IMR-90 (cell line): ENCODE measurements around the gene HSPG2. TPM values are rescaled to one million over a fixed set of nuclear protein-coding genes. Genes with fewer than 3 reads are reported as not detected.

Experiments
- ATAC-seq: fragments of 200-7000 bp; cut with Tn5 transposase; 2 replicates; pipeline ENCODE4 v1.9.1; 2020; ENCODE audit warnings: low read depth, mild to moderate bottlenecking, moderate library complexity
- BruUV-seq: library from RNA; stranded (reverse); fragments of 400-500 nt; replicated peaks from 2 replicates; lab custom pipeline; 2021; lab: Mats Ljungman, UMichigan
- CTCF ChIA-PET: fragments of 300-600 bp; formaldehyde crosslinking; extraction: SDS; loops from one replicate; lab custom pipeline; 2021; ENCODE audit warnings: antibody characterized with exemption; lab: Yijun Ruan, JAX
- POLR2A ChIA-PET: fragments of 300-600 bp; sonication (Branson Sonifier 250); formaldehyde crosslinking; loops from one replicate; lab custom pipeline; 2022; ENCODE audit warnings: antibody characterized with exemption; ENCODE audit not compliant: unreplicated experiment; lab: Charles Lee
- DNase-seq: peaks from one replicate; pipeline ENCODE4 v3.0.0; 2013
- H2AFZ ChIP-seq: replicated peaks from 2 replicates; pipeline ENCODE3; 2013; ENCODE audit warnings: low read length, mild to moderate bottlenecking; ENCODE audit not compliant: poor library complexity
- H2AK5ac ChIP-seq: 2 replicates; pipeline ENCODE4 v1.6.1; 2013; ENCODE audit warnings: low read depth, low read length, inconsistent platforms
- H2AK9ac ChIP-seq: replicated peaks from 2 replicates; pipeline ENCODE3; 2013; ENCODE audit warnings: mild to moderate bottlenecking, low read depth, low read length, moderate library complexity; ENCODE audit not compliant: poor library complexity
- H2BK120ac ChIP-seq: 2 replicates; pipeline ENCODE4 v1.6.1; 2013; ENCODE audit warnings: low read depth, low read length, inconsistent platforms
- H2BK15ac ChIP-seq: 3 replicates; pipeline ENCODE4 v1.6.1; 2013; ENCODE audit warnings: low read depth, low read length, inconsistent platforms
- H2BK20ac ChIP-seq: 2 replicates; pipeline ENCODE4 v1.6.1; 2013; ENCODE audit warnings: low read depth, mild to moderate bottlenecking, inconsistent platforms, low read length, moderate library complexity
- H2BK5ac ChIP-seq: 2 replicates; pipeline ENCODE4 v1.6.1; 2013; ENCODE audit warnings: mild to moderate bottlenecking, low read depth, low read length, inconsistent platforms; ENCODE audit not compliant: poor library complexity, severe bottlenecking
- H3K14ac ChIP-seq: replicated peaks from 2 replicates; pipeline ENCODE4 v1.6.1; 2013; ENCODE audit warnings: low read depth, low read length, inconsistent platforms
- H3K18ac ChIP-seq: 2 replicates; pipeline ENCODE4 v1.6.1; 2013; ENCODE audit warnings: low read depth, low read length, control low read depth
- H3K23ac ChIP-seq: 2 replicates; pipeline ENCODE4 v1.6.1; 2013; ENCODE audit warnings: low read depth, low read length, inconsistent platforms
- H3K27ac ChIP-seq: 2 replicates; pipeline ENCODE4 v1.5.1; 2013; ENCODE audit warnings: mild to moderate bottlenecking, control low read depth, low read length; ENCODE audit not compliant: insufficient read depth
- H3K27me3 ChIP-seq: 2 replicates; pipeline ENCODE4 v1.6.1; 2013; ENCODE audit warnings: low read length; ENCODE audit not compliant: control insufficient read depth, insufficient read depth
- H3K36me3 ChIP-seq: 2 replicates; pipeline ENCODE4 v1.6.1; 2013; ENCODE audit warnings: low read length, mixed read lengths; ENCODE audit not compliant: control insufficient read depth, insufficient read depth
- H3K4ac ChIP-seq: 2 replicates; pipeline ENCODE4 v1.6.1; 2013; ENCODE audit warnings: low read depth, low read length, inconsistent platforms
- H3K4me1 ChIP-seq: 2 replicates; pipeline ENCODE4 v1.6.1; 2013; ENCODE audit warnings: low read length, mixed read lengths; ENCODE audit not compliant: control insufficient read depth, insufficient read depth
- H3K4me2 ChIP-seq: 2 replicates; pipeline ENCODE4 v1.6.1; 2013; ENCODE audit warnings: low read depth, mild to moderate bottlenecking, control low read depth, low read length, moderate library complexity
- H3K4me3 ChIP-seq: 2 replicates; pipeline ENCODE4 v1.5.1; 2013; ENCODE audit warnings: low read depth, mild to moderate bottlenecking, control low read depth, low read length, moderate library complexity; ENCODE audit not compliant: insufficient read depth
- H3K56ac ChIP-seq: 2 replicates; pipeline ENCODE4 v1.6.1; 2013; ENCODE audit warnings: low read length, inconsistent platforms; ENCODE audit not compliant: insufficient read depth; ENCODE audit errors: extremely low read depth
- H3K79me1 ChIP-seq, 2 experiments: 2 replicates each; pipeline ENCODE4 v1.6.1; 2013; ENCODE audit warnings: low read length in 2 of 2, inconsistent platforms in 1 of 2, low read depth in 1 of 2
- H3K9ac ChIP-seq: 2 replicates; pipeline ENCODE4 v1.6.1; 2013; ENCODE audit warnings: low read depth, low read length, control low read depth
- H3K9me1 ChIP-seq: 2 replicates; pipeline ENCODE4 v1.6.1; 2013; ENCODE audit warnings: low read length, inconsistent platforms; ENCODE audit not compliant: insufficient read depth
- H3K9me3 ChIP-seq: 2 replicates; pipeline ENCODE4 v1.6.1; 2013; ENCODE audit warnings: low read length; ENCODE audit not compliant: control insufficient read depth, insufficient read depth
- H4K20me1 ChIP-seq: 2 replicates; pipeline ENCODE4 v1.6.1; 2013; ENCODE audit warnings: low read length, inconsistent platforms; ENCODE audit not compliant: insufficient read depth
- H4K5ac ChIP-seq: 2 replicates; pipeline ENCODE4 v1.6.1; 2013; ENCODE audit warnings: mild to moderate bottlenecking, low read depth, low read length, control low read depth
- H4K8ac ChIP-seq, 2 experiments: 2 replicates each; pipeline ENCODE4 v1.6.1; 2013; ENCODE audit warnings: low read depth in 2 of 2, low read length in 2 of 2, control low read depth in 1 of 2, inconsistent platforms in 1 of 2
- H4K91ac ChIP-seq: 2 replicates; pipeline ENCODE4 v1.6.1; 2013; ENCODE audit warnings: low read depth, low read length, inconsistent platforms; ENCODE audit not compliant: insufficient read depth
- MAFK ChIP-seq: IDR thresholded peaks from 2 replicates; pipeline ENCODE4 v1.6.1; 2012; ENCODE audit warnings: low read depth, low read length, improper control_type of control experiment
- MXI1 ChIP-seq: IDR thresholded peaks from 2 replicates; pipeline ENCODE4 v1.6.1; 2012; ENCODE audit warnings: low read depth, mild to moderate bottlenecking, low read length, moderate library complexity, borderline replicate concordance
- WGBS, 2 experiments: methylation state at CpG; one replicate each; pipeline versions ENCODE4 v1.1.5 to v1.1.7; 2013; ENCODE audit warnings: missing lambda C conversion rate in 2 of 2; ENCODE audit not compliant: insufficient read length in 1 of 2; ENCODE audit errors: extremely low coverage in 2 of 2; 5-methylcytosine and 5-hydroxymethylcytosine counted together
- dilution Hi-C: fragments of 300-500 bp; cut with HindIII; formaldehyde crosslinking; loops from one replicate; pipeline ENCODE4 v1.14.3; 2018; ENCODE audit warnings: low sequenced_read_pairs; ENCODE audit not compliant: unreplicated experiment
- in situ Hi-C: fragments of 300-500 bp; cut with MboI; formaldehyde crosslinking; loops from 3 replicates; pipeline ENCODE4 v1.14.3; 2019; ENCODE audit warnings: low sequenced_read_pairs, inconsistent platforms, mixed read lengths
- intact Hi-C: fragments of 100-400 bp; cut with micrococcal nuclease; formaldehyde crosslinking; loops from 2 replicates; pipeline ENCODE4 v1.10.0; 2022
- polyA plus RNA-seq, 3 experiments: library from polyadenylated mRNA; depleted of rRNA; stranded (reverse); fragments of >200 nt; gene quantifications; 2 replicates each; pipeline ENCODE4 v1.2.3, GENCODE V29; 2012; ENCODE audit warnings: low replicate concordance in 1 of 3
- total RNA-seq: library from RNA; depleted of rRNA; stranded (reverse); fragments of >200 nt; gene quantifications from 2 replicates; pipeline ENCODE4 v1.2.3, GENCODE V29; 2012
- TF ChIP-seq, protein P1 (sequence below): fragments of 150-350 bp; IDR thresholded peaks from 2 replicates; pipeline ENCODE4 v1.6.1; 2016; ENCODE audit warnings: low read depth, mild to moderate bottlenecking, low read length, moderate library complexity, borderline replicate concordance

Gene HSPG2
- total and polyA plus RNA-seq, 2 of the 4 experiments (the other 2 are of a cell fraction): 15.8 to 94.0 TPM

GRCh38 chr1:21843996-21844395, 93.1 kb downstream of the HSPG2 start:
- H3K36me3 ChIP-seq: peaks cover 71% of the 10 kb centered on the region
- H3K79me1 ChIP-seq: no peaks in the 10 kb centered on the region
- no peak overlapping the region for H4K91ac ChIP-seq
- H3K4me1 ChIP-seq: no peaks in the 10 kb centered on the region
- BruUV-seq: no TSS peak
- H3K4me3 ChIP-seq: no peak overlapping the region
- no peak overlapping the region for H3K27ac ChIP-seq
- H2AFZ ChIP-seq: no peak overlapping the region
- ATAC-seq (no peak), DNase-seq (no peak)
- no peaks in the 10 kb centered on the region for H3K27me3 ChIP-seq
- TF ChIP-seq, protein P1, sequence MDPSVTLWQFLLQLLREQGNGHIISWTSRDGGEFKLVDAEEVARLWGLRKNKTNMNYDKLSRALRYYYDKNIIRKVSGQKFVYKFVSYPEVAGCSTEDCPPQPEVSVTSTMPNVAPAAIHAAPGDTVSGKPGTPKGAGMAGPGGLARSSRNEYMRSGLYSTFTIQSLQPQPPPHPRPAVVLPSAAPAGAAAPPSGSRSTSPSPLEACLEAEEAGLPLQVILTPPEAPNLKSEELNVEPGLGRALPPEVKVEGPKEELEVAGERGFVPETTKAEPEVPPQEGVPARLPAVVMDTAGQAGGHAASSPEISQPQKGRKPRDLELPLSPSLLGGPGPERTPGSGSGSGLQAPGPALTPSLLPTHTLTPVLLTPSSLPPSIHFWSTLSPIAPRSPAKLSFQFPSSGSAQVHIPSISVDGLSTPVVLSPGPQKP: no peak
- no peak for TF ChIP-seq MXI1
- no peak for TF ChIP-seq MAFK
- no peak overlapping the region for H3K18ac ChIP-seq
- H4K8ac ChIP-seq: no peak overlapping the region
- dilution Hi-C loops: no loop called here
- CTCF ChIA-PET: no interaction called here
- no peaks in the 10 kb centered on the region; the same call in none of the 2 replicates for H4K20me1 ChIP-seq
- H3K9me1 ChIP-seq: no peaks in the 10 kb centered on the region
- H2BK15ac ChIP-seq: no peak overlapping the region
- H3K14ac ChIP-seq: no peak overlapping the region
- H2AK9ac ChIP-seq: no peak overlapping the region
- no peak overlapping the region for H3K9ac ChIP-seq
- H3K23ac ChIP-seq: no peak overlapping the region
- no peak overlapping the region for H2BK20ac ChIP-seq
- no peak overlapping the region for H4K5ac ChIP-seq
- no peak overlapping the region for H2AK5ac ChIP-seq
- H3K56ac ChIP-seq: no peak overlapping the region
- intact Hi-C loops: no loop called here
- H3K9me3 ChIP-seq: no peaks in the 10 kb centered on the region
- H2BK120ac ChIP-seq: no peak overlapping the region
- no peak overlapping the region for H3K4ac ChIP-seq
- H2BK5ac ChIP-seq: no peak overlapping the region
- no peak overlapping the region for H3K4me2 ChIP-seq
- in situ Hi-C loops: no loop called here
- POLR2A ChIA-PET: no interaction called here
- WGBS, 2 experiments: 100% methylated on average over 4 of the region's 11 CpGs; no CpG with 5 or more reads in 1 of the 2 experiments
